NCI-H460 (cell line): ENCODE data around the gene ADISSP. TPM values are rescaled to one million over a fixed set of nuclear protein-coding genes. Genes with fewer than 3 reads are reported as not detected.

Source experiments
- DNase-seq: peaks from one replicate; pipeline ENCODE4 v3.0.0-alpha.2; 2016; ENCODE audit warnings: low read depth; ENCODE audit errors: extremely low read depth
- total RNA-seq: library from RNA; depleted of rRNA; stranded (reverse); fragments of >200 nt; shearing (Covaris generic); gene quantifications from 2 replicates; pipeline ENCODE4 v1.2.3, GENCODE V29; 2014

Gene ADISSP
- total RNA-seq, 1 experiment from 2014 or later = 42.0 TPM

DNA sequence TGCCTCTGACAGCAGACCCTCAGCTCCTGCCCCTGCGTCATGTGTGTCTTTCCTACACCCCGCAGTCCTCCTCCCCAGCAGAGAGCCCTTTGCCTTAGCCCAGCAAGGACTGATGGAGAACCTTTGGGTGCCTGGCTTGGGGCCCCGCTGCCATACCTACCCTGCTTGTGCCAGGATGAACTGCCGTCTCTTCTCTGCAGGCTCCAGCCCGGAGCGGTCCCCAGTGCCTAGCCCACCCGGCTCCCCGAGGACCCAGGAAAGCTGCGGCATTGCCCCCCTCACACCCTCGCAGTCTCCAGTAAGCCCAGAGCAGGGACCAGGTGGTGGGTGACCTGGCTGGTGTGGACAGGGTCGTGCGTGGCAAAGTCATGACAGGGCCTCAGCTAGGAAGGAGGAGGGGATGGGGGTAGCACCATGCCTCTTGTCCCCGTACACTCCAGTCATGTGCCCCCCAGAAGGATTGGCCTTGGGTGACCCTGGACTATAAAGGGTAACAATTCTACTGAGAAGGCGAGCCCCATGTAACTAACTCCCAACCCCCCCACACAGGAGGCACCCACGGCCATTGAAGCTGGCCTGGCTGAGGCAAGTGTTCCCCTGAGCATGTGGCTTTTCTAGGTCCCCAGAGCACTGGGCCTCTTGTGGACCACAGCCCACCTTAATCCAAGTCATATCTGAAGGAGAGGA, 26.8 kb downstream of the ADISSP start:
- no peak for DNase-seq

DNA sequence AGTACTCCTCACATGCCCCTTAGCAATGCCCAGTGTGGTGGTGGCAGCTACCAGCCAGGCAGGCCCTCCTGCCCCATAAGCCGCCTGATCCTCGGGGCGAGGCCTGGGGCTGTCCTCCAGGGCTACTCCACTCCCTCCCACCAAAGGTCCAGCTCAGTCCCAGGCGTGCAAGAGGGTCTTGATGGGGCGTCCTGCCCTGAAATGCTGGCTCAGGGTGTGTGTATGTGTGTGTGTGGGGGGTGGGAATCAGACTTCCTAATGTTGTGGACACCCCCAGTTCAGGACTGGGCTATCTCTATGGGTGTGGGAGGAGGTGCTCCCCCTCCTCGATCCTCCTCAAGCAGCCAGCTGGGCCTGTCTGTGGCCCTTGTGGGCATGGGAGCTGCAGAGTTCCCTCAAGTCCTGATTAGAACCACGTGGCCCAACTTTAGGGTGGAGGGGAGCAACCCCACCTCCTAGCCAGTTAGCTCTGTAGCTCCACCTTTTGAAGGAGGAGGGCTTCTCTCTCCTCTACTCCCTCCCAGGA, 27.6 kb downstream of the ADISSP start:
- no peak for DNase-seq

DNA sequence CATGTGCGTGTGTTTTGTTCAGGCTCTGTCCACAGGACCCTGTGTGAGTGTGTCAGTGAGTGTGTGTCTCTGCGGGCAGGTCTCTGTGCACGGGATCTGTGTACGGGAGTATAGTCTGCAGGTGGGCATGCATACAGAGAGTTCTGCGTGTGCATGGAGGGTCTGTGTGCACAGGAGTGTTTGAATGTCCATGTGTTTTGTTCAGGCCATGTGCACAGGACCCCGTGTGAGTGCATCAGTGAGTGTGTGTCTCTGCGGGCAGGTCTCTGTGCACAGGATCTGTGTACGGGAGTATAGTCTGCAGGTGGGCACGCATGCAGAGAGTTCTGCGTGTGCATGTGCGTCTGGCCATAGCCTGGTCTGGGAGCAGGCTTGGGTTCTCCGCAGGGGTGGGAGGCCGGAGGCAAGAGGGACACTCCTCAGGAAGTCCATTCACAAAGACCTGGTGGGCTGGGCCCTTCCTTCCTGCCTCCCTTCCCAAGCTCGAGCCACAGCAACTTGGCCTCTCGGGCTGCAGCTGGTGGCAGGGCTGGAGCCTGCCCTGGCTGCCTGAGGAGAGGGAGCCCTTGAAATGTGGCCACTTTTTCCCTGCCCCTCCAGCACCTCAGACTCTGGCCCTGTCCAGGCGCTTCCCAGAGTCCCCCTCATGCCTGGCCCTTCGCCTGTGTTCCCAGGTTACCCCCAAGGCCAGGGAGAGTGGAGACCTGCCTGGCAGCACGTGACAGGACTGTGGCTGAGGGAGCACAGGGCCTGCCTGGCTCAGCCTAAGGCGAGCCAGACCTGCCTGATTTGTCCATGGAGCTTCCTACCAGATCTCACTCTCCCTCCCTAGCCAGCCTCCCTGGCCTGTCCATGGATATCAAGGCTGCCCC, 28.3 kb downstream of the ADISSP start:
- DNase-seq = no peak

DNA sequence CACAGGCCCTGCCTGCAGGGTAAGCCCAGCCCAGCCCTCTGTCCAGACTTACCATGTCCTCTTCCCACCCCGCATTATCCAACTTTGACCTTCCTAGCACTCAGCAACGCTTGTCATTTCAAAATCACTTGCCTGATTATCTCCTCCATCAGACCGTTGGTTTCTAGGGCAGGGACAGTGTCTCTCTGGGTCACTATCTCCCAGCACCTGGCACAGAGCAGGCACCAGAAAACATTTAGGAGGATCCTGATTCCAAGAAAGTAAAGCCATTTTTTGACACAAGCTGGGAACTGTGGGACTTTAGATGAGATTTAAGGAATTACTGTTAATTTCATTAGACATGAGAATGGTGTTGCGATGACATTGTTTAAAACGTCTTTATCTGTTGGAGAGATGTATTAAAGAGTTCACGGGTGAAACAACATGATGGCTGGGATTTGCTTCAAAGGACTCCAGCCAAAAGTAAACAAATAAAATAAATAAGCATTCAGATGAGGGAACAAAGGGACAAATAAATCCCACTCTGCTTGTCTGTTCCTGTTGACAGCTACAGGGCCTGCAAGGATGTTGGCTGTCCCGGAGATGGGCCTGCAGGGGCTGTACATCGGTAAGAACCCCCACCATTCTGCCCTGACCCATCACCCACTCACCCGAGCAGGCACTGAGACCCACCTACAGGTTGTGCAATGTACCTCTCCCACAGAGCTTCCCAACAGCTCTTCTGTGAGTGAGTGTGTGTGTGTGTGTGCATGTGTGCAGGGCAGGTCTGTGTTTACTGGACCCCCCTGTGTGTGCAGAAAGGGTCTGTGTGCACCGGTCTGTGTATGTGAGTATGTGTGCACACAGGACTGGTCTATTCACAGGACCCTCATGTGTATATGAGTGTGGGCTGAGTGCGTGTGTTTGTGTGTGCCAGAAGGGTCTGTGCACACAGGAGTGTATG, 29.2 kb downstream of the ADISSP start:
- no peak for DNase-seq

DNA sequence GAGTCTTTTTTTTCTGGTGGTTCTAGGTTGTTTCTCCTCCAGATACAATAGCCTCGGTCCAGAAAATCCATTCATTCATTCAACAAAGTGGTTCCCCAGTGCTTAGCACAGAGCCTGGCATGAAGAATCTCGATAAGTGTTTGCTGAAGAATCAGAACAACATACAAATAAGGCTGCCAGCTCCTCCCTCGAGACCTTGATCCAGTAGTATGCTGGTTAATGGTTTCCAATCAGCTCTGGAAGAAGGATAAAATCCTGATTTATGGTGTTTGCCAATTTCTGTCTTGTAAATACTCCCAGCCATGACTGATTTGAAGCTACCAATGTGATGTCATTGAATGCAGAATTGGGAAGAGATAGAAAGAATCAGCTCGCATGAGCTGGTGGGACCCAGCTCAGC, 31.8 kb downstream of the ADISSP start:
- DNase-seq = no peak

- no peak for DNase-seq
Observed at GRCh38 chr20:3734111-3734843, 33.3 kb downstream of the ADISSP start.

GRCh38 chr20:3733119-3733995, 34.2 kb downstream of the ADISSP start:
- no peak for DNase-seq

DNA sequence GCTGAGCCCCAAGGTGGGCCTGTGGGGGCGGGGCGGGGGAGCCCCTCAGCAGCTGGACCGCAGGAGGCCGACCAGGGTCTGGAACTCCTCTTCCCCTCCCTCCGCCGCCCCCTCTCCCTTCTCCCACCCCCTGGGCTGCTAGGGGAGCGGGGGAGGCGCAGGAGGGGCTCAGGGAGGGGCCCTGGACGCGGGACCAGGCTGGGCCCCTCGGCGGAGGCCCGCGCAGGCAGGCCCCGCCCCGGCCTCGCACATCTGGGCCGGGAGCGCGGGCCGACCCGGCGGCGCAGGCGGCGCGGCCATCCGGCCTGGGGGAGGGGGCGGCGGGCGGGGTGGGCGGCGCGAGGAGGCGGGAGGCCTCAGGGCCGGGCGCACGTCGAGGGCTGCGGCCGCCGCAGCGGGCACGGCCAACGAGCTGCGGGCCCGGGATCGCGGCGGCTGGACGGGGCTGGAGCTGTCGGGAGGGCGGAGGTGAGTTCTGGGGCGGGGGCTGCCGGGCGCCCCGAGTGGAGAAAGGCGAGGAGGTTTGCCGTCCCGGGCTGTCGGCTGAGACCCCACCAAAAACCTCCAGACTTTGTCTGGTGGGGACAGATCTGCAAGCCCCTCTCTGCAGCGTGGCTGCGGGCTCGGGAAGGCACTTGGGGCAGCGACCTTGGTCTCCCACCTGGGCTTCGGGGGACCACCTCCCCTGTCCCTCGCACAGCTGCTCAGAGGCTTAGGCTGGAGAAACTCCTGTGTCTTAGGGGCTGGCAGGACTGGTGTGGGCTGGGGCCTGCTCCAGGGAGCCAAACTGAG, 35.0 kb downstream of the ADISSP start, which contains the start of gene HSPA12B:
TSS of gene HSPA12B (plus strand) at position 359 of the 792 bp plus-strand sequence. CDS start 5,990 bp downstream, outside the sequence.
- DNase-seq = no peak

GRCh38 chr20:3731944-3732326, 35.6 kb downstream of the ADISSP start:
- no peak for DNase-seq

DNA sequence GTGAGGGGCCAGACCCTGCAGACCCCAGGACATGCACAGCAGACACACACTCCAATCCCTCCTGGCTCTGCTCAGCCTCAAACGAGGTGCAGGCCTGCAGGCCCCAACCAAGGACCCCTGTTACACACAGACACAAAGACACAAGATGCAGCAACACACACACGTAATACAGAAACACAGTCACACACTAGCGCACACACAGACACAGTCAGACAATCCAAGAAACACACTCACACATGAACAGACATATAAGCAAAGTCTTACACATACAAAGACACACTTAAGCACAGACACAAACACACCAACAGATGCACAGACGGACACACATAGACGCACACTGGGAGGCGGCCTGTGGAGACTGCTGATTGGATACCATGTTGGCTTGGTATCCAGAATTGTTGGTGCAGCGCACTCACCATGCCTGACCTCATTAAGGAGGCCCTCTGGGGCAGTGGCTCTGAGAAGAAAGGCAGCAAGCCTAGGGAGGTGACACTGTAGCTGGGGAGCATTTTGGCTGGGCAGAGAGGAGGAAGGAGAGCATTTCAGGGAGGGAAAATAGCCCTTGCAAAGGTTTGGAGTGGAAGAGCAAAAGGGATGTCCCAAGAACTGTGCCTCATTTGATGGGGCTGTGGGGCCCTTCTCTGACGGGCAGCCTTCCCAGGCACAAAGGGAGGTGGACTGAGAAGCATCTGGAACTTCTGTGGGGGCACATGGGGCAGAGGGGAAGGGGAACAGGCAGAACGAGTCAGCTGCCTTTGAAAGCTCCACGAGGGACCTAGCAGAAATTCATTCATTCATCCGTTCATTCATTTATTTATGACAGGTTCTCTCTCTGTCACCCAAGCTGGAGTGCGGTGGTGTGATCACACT, 36.5 kb downstream of the ADISSP start:
- no peak for DNase-seq

DNA sequence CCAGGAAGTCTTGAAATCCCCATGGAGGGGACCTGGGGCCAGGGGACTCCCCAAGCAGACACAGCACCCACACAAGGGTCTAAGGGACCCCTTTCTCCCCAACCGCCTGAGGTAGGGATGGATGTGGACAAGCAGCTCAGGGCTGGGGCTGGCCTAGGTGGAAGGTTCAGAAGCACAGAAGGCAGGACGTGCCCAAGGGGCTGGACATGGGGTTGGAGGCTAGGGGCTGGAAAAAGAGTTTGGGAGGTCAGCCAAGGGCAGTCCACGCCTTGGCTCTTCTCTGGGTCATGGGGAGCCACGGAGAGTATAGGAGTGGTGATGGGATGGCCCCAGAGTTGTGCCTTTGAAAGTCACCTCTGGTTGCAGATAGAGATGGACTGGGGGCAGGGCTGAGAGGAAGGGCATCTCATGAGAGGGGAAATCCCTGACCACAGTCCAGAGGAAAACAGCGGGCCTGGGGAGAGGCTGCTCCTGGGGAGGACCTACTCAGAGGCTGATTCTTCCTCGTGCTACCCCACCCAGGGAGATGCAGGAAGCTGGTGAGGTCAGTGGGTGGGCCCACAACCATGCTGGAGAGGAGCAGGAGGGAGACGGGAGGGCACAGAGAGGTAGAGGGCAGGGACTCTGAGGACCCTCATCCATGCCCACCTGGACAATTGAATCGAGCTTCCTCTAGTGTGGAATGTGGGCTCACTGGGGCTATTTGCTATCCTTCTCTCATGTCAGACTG, 37.6 kb downstream of the ADISSP start:
- DNase-seq = no peak

DNA sequence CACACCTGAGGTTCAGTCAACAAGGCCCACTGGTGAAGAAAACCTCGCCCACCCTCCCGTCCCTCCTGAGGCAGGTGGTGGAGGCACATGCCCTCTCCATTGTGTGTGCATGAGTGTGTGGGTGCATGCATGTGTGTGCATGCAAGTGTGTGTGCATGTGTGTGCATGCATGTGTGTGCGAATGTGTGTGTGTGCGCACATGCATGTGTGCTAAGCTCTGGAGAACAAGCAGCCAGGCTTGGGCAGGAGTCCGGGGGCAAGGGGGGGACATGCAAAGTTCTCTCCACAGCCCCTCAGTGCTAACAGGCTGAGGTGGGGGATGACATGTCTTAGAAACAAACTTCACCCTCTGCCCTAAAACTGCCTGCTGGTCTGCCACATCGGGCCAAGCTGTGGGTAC, 38.2 kb downstream of the ADISSP start:
- no peak for DNase-seq

DNA sequence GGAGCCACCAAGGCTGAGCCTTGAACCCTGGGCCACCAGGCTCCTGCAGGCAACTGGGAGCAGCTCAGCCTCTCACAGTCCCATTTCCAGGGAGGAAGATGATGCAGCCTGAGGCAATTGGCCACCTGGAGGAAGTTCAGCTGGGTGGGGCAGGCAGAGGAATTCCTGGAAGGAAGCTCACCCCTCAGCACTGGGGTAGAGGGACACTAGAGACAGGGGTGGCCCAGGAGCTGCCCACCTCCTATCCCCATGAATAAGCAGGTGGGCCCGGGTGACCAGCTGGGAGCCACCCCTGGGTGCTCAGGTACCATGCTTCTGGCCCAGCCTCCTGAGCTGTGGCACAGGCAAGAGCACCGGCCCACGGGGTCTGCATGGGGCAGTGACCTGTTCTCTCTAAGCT, 38.7 kb downstream of the ADISSP start:
- no peak for DNase-seq

DNA sequence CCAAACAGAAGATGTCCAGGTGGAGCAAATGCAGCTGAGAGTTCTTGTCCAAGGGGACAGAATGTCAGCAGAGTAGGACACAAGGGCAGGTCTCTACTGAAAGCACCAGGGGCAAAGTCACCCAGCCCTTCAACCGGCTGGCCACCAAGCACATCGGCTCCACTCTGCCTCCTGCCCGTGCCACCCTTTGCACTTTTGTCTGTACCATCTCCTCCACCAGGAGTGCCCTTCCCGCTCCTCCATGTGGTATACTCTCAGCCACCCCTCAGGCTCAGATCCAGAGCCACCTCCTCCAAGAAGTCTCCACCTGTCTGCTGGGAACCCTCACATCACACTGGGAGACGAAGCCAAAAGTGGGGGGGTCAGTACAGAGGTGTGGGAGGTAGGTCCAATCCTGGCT, 39.2 kb downstream of the ADISSP start:
- no peak for DNase-seq

- DNase-seq = no peak
Observed at GRCh38 chr20:3727401-3728021, 40.0 kb downstream of the ADISSP start.

DNA sequence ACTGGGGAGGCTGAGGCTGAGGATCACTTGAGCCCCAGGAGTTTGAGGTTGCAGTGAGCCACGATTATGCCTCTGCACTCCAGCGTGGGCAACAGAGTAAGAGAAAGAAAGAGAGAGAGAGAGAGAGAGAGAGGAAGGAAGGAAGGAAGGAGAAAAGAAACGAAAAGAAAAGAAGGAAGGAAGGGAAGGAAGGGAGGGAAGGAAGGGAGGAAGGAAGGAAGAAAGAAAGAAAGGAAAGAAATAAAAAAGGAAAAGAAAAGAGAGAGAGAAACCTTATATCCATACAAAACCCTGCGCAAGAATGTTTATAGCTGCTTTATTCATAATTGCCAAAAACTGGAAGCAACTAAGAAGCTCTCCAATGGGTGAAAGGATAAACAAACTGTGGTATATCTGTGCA, 43.2 kb downstream of the ADISSP start:
- DNase-seq = no peak
